Dendritic cell treated with granulocyte-macrophage colony-stimulating factor and Interleukin-4, amounts not matched to agents 40 ng/mL and 50 ng/mL, for 4 days (primary cell): ENCODE data around the gene FOXS1.

Experiments used
- H3K27ac Mint-ChIP-seq: one replicate; pipeline ENCODE4 v1.8.0; 2022; ENCODE audit warnings: mild to moderate bottlenecking, mixed read lengths
- H3K27me3 Mint-ChIP-seq: one replicate; pipeline ENCODE4 v1.8.0; 2022; ENCODE audit warnings: mild to moderate bottlenecking, mixed read lengths
- H3K36me3 Mint-ChIP-seq: one replicate; pipeline ENCODE4 v1.8.0; 2022; ENCODE audit warnings: low read depth, mixed read lengths
- H3K4me1 Mint-ChIP-seq: one replicate; pipeline ENCODE4 v1.8.0; 2022; ENCODE audit warnings: low read depth, mixed read lengths
- H3K4me3 Mint-ChIP-seq: one replicate; pipeline ENCODE4 v1.8.0; 2022; ENCODE audit warnings: mild to moderate bottlenecking, moderate library complexity, mixed read lengths
- H3K9me3 Mint-ChIP-seq: one replicate; pipeline ENCODE4 v1.8.0; 2022; ENCODE audit warnings: mixed read lengths
- intact Hi-C: fragments of 100-400 bp; cut with micrococcal nuclease; formaldehyde crosslinking; loops from one replicate; pipeline ENCODE4 v1.15.0; 2022

FOXS1 gene

GRCh38 chr20:31845300-31845863 lies at the start of gene FOXS1:
Gene FOXS1 (minus strand): TSS chr20:31845604. CDS start chr20:31845542, 62 bp downstream.
- H3K4me1 Mint-ChIP-seq: peaks cover 8% of the 10 kb centered on the region
- H3K36me3 Mint-ChIP-seq: no peaks in the 10 kb centered on the region
- H3K4me3 Mint-ChIP-seq: no peak within 1 kb of the TSS
- peaks cover 48% of the 10 kb centered on the region for H3K27me3 Mint-ChIP-seq
- no peaks in the 10 kb centered on the region for H3K9me3 Mint-ChIP-seq
- intact Hi-C loops: no loop called here
- no peak within 1 kb of the TSS for H3K27ac Mint-ChIP-seq

DNA sequence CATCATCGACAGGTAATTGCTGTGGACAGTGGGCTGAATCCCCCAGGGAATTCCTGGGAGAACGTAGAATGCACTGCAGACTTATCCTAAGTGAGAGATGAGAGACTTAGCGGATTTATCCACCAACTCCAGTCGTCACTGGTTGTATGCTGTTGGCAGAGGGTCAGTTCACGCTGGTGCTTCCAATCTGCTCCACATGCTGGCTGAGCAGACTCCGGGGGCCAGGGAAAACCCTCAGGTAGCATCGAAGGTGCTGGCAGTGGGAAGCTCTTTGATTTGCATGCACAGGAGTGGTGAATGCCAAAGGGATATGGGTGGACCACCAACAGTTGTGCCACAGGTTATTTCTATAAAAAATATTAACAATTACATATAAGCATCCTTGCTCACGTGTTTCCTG lies 45.2 kb upstream of the FOXS1 start:
- H3K4me3 Mint-ChIP-seq: no peak overlapping the region
- peaks cover 7% of the 10 kb centered on the region for H3K4me1 Mint-ChIP-seq
- H3K36me3 Mint-ChIP-seq: no peaks in the 10 kb centered on the region
- H3K27me3 Mint-ChIP-seq: peaks cover 16% of the 10 kb centered on the region
- H3K9me3 Mint-ChIP-seq: no peaks in the 10 kb centered on the region
- no peak overlapping the region for H3K27ac Mint-ChIP-seq
- intact Hi-C loops: no loop called here

DNA sequence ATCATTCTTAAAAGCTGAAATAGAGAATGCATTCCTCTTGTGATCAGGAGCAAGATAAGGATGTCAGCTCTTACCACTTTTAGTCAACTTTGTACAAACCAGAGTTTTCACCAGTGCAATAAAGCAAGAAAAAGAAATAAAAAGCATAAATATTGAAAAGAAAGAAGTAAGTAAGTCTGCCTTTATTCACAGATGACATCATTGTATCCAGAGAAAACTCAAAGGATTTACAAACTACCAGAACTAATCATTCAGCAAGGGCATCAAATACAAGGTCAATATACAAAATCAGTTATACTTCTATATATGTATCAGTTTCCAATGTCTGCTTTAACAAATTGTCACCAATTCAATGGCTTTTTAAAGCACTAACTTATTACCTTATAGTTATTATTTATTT lies 38.4 kb upstream of the FOXS1 start:
- peaks cover 15% of the 10 kb centered on the region for H3K27me3 Mint-ChIP-seq
- intact Hi-C loops: no loop called here
- no peak overlapping the region for H3K4me3 Mint-ChIP-seq
- H3K27ac Mint-ChIP-seq: no peak overlapping the region
- no peaks in the 10 kb centered on the region for H3K9me3 Mint-ChIP-seq
- no peaks in the 10 kb centered on the region for H3K4me1 Mint-ChIP-seq
- H3K36me3 Mint-ChIP-seq: no peaks in the 10 kb centered on the region

GRCh38 chr20:31881945-31882344 lies 36.5 kb upstream of the FOXS1 start:
- no peaks in the 10 kb centered on the region for H3K9me3 Mint-ChIP-seq
- H3K36me3 Mint-ChIP-seq: no peaks in the 10 kb centered on the region
- H3K4me1 Mint-ChIP-seq: no peaks in the 10 kb centered on the region
- peaks cover 13% of the 10 kb centered on the region for H3K27me3 Mint-ChIP-seq
- intact Hi-C loops: no loop called here
- no peak overlapping the region for H3K4me3 Mint-ChIP-seq
- H3K27ac Mint-ChIP-seq: no peak overlapping the region

GRCh38 chr20:31879143-31879987 lies 34.0 kb upstream of the FOXS1 start:
- H3K27me3 Mint-ChIP-seq: peaks cover 2% of the 10 kb centered on the region
- H3K9me3 Mint-ChIP-seq: no peaks in the 10 kb centered on the region
- no peaks in the 10 kb centered on the region for H3K36me3 Mint-ChIP-seq
- H3K4me3 Mint-ChIP-seq: peak overlapping the region; percentile 90
- peak overlapping the region; percentile 89 for H3K27ac Mint-ChIP-seq
- H3K4me1 Mint-ChIP-seq: peaks cover 7% of the 10 kb centered on the region
- intact Hi-C loops: no loop called here

DNA sequence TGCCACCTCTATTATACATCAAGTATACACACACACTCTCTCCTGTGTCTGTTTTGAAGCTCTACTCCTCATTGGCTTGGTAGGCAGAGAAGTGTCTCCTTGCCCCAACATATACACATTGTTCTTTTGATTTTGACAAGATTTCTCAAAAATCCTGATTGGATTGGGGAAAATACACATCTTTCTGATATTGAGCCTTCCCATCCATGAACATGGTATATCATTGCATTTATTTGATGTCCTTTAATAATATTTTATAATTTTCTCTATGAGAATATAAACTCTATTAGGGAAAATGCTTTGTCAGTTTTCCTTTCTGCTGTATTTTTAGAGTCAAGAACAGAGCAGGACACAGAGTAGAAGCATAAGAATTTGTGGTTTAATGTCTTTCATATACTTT lies 32.3 kb upstream of the FOXS1 start:
- no peaks in the 10 kb centered on the region for H3K36me3 Mint-ChIP-seq
- no peak overlapping the region for H3K27ac Mint-ChIP-seq
- intact Hi-C loops: no loop called here
- H3K9me3 Mint-ChIP-seq: no peaks in the 10 kb centered on the region
- H3K27me3 Mint-ChIP-seq: peaks cover 10% of the 10 kb centered on the region
- peaks cover 7% of the 10 kb centered on the region for H3K4me1 Mint-ChIP-seq
- H3K4me3 Mint-ChIP-seq: no peak overlapping the region

DNA sequence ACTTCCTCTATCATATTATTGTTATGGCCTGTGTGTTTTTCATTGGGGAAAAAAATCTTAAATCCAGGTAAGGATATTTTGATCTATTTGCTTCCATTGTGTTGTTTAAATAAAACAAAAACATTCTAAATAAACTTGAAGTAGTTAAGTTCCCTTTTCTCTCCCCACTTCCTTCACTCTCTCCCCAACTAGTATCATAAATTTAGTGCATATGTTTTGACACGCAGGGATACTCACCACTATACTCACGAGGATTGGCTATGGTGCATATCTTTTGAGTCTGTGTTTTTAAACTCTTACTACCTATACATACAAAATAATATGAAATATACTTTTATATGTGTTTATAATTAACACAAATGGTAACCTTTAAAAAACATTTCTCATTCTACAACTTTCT lies 30.3 kb upstream of the FOXS1 start:
- Mint-ChIP-seq H3K27ac (no peak overlapping the region), H3K36me3 (no peaks in the 10 kb centered on the region), H3K4me1 (peaks cover 12% of the 10 kb centered on the region), H3K4me3 (no peak overlapping the region), H3K9me3 (no peaks in the 10 kb centered on the region), H3K27me3 (peaks cover 28% of the 10 kb centered on the region)
- intact Hi-C loops: no loop called here

DNA sequence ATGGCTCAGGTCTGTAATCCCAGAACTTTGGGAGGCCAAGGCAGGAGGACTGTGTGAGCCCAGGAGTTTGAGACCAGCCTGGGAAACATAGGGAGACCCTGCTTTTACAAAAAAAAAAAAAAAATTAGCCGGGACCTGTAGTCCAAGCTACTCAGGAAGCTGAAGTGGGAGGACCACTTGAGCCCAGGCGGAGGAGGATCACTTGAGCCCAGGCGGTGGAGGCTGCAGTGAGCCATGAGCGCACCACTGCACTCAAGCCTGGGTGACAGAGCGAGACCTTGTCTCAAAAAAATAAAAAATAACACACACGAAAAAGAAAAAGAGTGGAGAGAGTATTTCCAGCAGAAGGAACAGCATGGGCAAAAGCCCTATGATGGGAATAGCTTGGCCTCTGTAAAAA lies 27.0 kb upstream of the FOXS1 start:
- H3K27me3 Mint-ChIP-seq: peaks cover 48% of the 10 kb centered on the region
- peaks cover 29% of the 10 kb centered on the region for H3K4me1 Mint-ChIP-seq
- H3K9me3 Mint-ChIP-seq: no peaks in the 10 kb centered on the region
- no peak overlapping the region for H3K27ac Mint-ChIP-seq
- intact Hi-C loops: no loop called here
- H3K4me3 Mint-ChIP-seq: no peak overlapping the region
- peaks cover 5% of the 10 kb centered on the region for H3K36me3 Mint-ChIP-seq

DNA sequence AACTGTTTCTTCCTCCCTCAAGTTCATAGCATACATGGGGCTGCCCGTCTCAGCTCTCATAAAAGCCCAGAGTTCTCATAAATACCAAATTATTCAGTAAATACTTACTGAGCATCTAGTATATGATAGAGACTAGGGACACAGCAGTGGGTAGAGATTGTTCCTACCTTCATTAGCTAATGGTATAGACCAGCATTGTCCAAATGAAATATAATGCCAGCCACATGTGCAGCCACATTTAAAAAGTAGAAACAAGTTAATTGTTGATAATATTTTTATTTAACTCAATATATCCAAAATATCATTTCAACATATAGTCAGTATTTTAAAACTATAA lies 26.2 kb upstream of the FOXS1 start:
- no peak overlapping the region for H3K27ac Mint-ChIP-seq
- peaks cover 5% of the 10 kb centered on the region for H3K36me3 Mint-ChIP-seq
- H3K4me3 Mint-ChIP-seq: no peak overlapping the region
- no peaks in the 10 kb centered on the region for H3K9me3 Mint-ChIP-seq
- intact Hi-C loops: no loop called here
- H3K4me1 Mint-ChIP-seq: peaks cover 29% of the 10 kb centered on the region
- H3K27me3 Mint-ChIP-seq: peaks cover 51% of the 10 kb centered on the region

DNA sequence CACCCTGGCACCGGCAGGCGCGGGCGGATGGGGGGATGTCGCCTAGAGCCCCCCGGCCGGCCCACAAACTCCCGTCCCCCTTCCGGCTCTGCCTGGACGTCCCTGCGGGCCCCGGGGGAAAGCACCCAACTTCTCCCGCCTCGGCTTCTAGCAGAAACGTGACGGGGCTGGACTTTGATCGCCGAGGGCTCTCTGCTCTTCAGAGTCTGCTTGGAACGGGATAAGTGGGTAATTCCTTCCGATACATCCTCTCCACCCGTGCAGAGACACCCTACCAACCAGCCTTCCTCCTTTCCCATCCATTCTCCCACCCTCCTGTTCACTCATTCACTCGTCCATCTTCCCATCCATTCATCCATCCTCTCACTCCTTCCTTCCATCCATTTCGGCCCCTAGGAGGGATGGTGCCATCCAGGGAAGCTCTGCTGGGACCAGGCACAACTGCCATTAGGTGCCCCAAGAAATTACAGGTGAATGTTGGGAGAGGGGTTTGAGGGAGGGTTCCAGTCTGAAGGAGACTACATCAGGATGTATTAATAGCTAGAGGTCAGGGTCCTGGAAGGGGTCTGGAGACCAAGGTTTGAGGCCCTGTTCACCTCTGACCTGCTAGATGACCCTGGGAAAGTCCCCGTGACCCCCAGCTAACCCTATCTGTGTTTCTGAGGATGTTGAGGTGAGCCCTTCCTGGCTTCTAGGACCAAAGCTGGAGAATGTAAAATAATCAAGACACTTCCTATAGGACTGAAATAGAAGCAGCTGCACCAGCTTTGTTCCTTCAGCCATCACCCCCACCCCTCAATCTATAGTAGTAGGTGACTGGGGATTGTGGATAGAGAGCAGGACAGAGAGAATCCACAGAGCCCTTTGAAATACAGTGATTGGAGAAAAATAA lies 25.6 kb upstream of the FOXS1 start:
- H3K9me3 Mint-ChIP-seq: no peaks in the 10 kb centered on the region
- peak overlapping the region; percentile 54 for H3K27ac Mint-ChIP-seq
- H3K27me3 Mint-ChIP-seq: peaks cover 53% of the 10 kb centered on the region
- intact Hi-C loops: no loop called here
- H3K36me3 Mint-ChIP-seq: peaks cover 5% of the 10 kb centered on the region
- peak overlapping the region; percentile 76 for H3K4me3 Mint-ChIP-seq
- peaks cover 29% of the 10 kb centered on the region for H3K4me1 Mint-ChIP-seq

DNA sequence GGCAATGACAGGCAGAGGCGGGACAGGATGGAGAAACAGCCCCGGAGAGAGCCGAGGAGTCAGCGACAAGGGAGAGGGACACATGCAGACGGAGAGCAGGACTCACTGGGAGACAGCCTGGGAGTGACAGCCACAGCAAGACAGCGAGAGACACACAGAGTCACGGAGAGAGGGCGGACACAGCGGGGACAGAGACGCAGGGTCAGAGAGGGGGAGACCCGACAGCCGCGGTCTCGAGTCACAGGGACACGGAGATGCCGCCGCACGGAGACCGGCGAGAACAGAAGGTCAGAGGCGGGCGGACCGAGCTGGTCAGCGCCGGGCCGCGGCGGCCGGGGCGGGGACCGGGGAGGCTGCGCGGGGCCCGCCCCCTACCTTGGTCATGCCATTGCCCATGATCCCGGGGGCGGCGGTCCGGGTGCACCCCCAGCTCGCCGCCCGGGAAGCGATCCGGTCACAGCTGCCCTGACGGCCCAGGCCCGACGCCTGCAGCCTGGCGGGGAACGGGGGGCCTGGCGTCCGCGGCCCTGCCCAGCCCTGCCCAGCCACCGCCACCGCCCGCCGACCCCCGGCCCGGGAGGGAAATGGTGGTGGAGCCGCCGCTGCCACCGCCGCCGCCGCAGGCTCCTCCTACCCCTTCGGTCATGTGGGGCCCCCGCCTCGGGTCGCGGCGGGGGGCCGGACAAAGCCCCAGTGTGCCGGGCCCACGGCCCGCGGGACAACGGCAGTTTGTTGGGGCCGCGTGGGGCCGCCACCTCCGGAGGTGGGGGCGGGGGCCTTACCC lies 24.7 kb upstream of the FOXS1 start, which contains the start of the genes DUSP15 and TTLL9:
DUSP15 (minus strand) TSS at position 586 of the 784 bp plus-strand sequence; CDS start at position 396, 190 bp downstream.
TTLL9 (plus strand) TSS at position 693 of the 784 bp plus-strand sequence. CDS start 493 bp downstream, outside the sequence.
- intact Hi-C loops: no loop called here
- peaks cover 23% of the 10 kb centered on the region for H3K4me1 Mint-ChIP-seq
- H3K27me3 Mint-ChIP-seq: peaks cover 53% of the 10 kb centered on the region
- H3K4me3 Mint-ChIP-seq: peak within 1 kb of the TSS; percentile 78
- no peaks in the 10 kb centered on the region for H3K9me3 Mint-ChIP-seq
- peak within 1 kb of the TSS; percentile 54 for H3K27ac Mint-ChIP-seq
- peaks cover 5% of the 10 kb centered on the region for H3K36me3 Mint-ChIP-seq

- H3K36me3 Mint-ChIP-seq: peaks cover 5% of the 10 kb centered on the region
- H3K27me3 Mint-ChIP-seq: peaks cover 53% of the 10 kb centered on the region
- peak overlapping the region; percentile 23 for H3K27ac Mint-ChIP-seq
- H3K4me3 Mint-ChIP-seq: peak overlapping the region; percentile 78
- no peaks in the 10 kb centered on the region for H3K9me3 Mint-ChIP-seq
- intact Hi-C loops: no loop called here
- H3K4me1 Mint-ChIP-seq: peaks cover 22% of the 10 kb centered on the region
Observed at GRCh38 chr20:31869673-31869941, 24.2 kb upstream of the FOXS1 start.

DNA sequence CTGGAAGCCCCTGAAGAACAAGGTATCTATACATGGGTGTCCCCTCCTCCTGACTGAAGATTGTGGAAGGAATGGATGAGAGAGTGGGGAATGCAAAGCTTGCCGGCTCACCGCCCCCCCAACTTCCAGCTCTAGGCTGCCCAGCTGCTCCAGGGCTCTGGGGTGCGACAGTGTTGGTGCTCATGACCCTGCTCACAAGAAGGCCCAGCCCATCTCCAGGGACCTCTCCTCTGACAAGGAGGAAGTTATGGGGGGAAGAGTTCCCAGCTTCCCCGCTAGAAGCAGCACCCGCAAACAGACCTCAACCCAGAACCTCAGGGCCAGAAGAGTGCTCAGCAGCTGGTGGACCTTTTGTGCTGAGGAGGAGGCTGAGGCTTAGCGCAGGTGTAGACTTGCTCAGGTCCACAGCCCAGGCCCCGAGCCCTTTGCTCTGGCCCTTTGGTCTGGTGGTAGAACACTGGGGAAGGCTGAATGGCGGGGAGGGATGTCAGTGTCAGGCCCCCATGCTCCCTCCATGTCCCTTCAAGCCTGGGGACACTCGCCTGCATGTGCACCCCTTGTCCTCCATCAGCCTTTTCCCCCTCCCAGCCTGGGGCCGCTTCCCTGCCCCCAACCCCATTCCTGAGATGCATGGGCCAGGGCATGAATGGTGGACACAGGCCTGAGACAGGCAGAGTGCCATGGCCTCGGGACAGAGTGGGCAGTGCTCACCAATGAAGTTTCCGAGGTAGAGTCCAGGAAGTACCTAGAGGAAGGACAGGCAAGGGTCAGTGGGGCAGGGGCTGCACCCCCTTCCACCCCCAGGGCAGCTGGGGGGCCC lies 23.7 kb upstream of the FOXS1 start:
- H3K4me3 Mint-ChIP-seq: no peak overlapping the region
- H3K36me3 Mint-ChIP-seq: peaks cover 5% of the 10 kb centered on the region
- H3K9me3 Mint-ChIP-seq: no peaks in the 10 kb centered on the region
- intact Hi-C loops: no loop called here
- H3K27ac Mint-ChIP-seq: peak overlapping the region; percentile 23
- H3K4me1 Mint-ChIP-seq: peaks cover 22% of the 10 kb centered on the region
- peaks cover 54% of the 10 kb centered on the region for H3K27me3 Mint-ChIP-seq
